HepG2 (cell line): ENCODE data around the gene SGCB. TPM values are rescaled to one million over a fixed set of nuclear protein-coding genes. Genes with fewer than 3 reads are reported as not detected.

ENCODE experiments used
- KAT2B ChIP-seq: fragments of 150-350 bp; IDR thresholded peaks from 2 replicates; pipeline ENCODE4 v1.6.1; 2014; ENCODE audit warnings: low read depth, low read length, borderline replicate concordance
- NFYC ChIP-seq: IDR thresholded peaks from 2 replicates; pipeline ENCODE4 v1.6.1; 2016; ENCODE audit warnings: missing genetic modification reagents, missing compliant biosample characterization
- NR2C2 ChIP-seq: sonication (generic); formaldehyde crosslinking; IDR thresholded peaks from 2 replicates; pipeline ENCODE4 v1.4.0; 2020; ENCODE audit warnings: missing genetic modification reagents, mild to moderate bottlenecking, moderate library complexity, borderline replicate concordance
- NR2F6 ChIP-seq, 2 experiments: IDR thresholded peaks; 2 replicates each; pipeline ENCODE4 v1.6.1; 2016; ENCODE audit warnings: antibody characterized with exemption in 1 of 2, mild to moderate bottlenecking in 1 of 2
- RORA ChIP-seq: sonication (generic); formaldehyde crosslinking; IDR thresholded peaks from 2 replicates; pipeline ENCODE4 v1.5.0; 2020; ENCODE audit warnings: mild to moderate bottlenecking, missing genetic modification reagents, moderate library complexity
- SCMH1 ChIP-seq: sonication (generic); formaldehyde crosslinking; IDR thresholded peaks from 2 replicates; pipeline ENCODE4 v1.9.0; 2021; ENCODE audit warnings: missing genetic modification reagents, mild to moderate bottlenecking, borderline replicate concordance
- THAP11 ChIP-seq: IDR thresholded peaks from 2 replicates; pipeline ENCODE4 v1.6.1; 2016; ENCODE audit warnings: missing biosample characterization, missing genetic modification reagents
- ZMYM2 ChIP-seq: sonication (generic); formaldehyde crosslinking; IDR thresholded peaks from 2 replicates; pipeline ENCODE4 v1.8.0; 2022; ENCODE audit warnings: mild to moderate bottlenecking, missing genetic modification reagents
- polyA plus RNA-seq, 8 experiments: library from polyadenylated mRNA; depleted of rRNA in 3 of 8; stranded (reverse) in 7 of 8; unstranded in 1 of 8; fragments of >200 nt; fragmentation: Illumina TruSeq in 4 of 8; extraction: Trizol in 4 of 8; gene quantifications; 2 replicates each; pipeline versions ENCODE4 v1.2.1 to v1.2.3, GENCODE V29; 2011 to 2016; ENCODE audit warnings: low read depth in 4 of 8, missing spikeins in 1 of 8, mixed read lengths in 1 of 8; ENCODE audit not compliant: insufficient read depth in 1 of 8
- total RNA-seq, 5 experiments: library from RNA; depleted of rRNA; stranded (reverse); fragments of >200 nt; fragmentation: Illumina TruSeq; extraction: Trizol; gene quantifications; 2 replicates each; pipeline ENCODE4 v1.2.3, GENCODE V29; 2016; ENCODE audit warnings: low read depth in 1 of 5
- TF ChIP-seq, protein P1 (sequence below): sonication (generic); formaldehyde crosslinking; IDR thresholded peaks from 2 replicates; pipeline ENCODE4 v1.4.0; 2020; ENCODE audit warnings: missing genetic modification reagents, borderline replicate concordance
- TF ChIP-seq, protein P2 (sequence below): sonication (generic); formaldehyde crosslinking; IDR thresholded peaks from 2 replicates; pipeline ENCODE4 v1.8.0; 2022; ENCODE audit warnings: mild to moderate bottlenecking, missing genetic modification reagents, moderate library complexity
- TF ChIP-seq, protein P3 (sequence below): sonication (generic); formaldehyde crosslinking; IDR thresholded peaks from 2 replicates; pipeline ENCODE4 v1.5.0; 2020; ENCODE audit warnings: mild to moderate bottlenecking, missing genetic modification reagents
- TF ChIP-seq, protein P4 (sequence below): IDR thresholded peaks from 2 replicates; pipeline ENCODE4 v1.6.1; 2016; ENCODE audit warnings: low read depth, borderline replicate concordance
- TF ChIP-seq, protein P5 (sequence below): IDR thresholded peaks from 2 replicates; pipeline ENCODE4 v1.6.1; 2016; ENCODE audit warnings: missing biosample characterization, missing genetic modification reagents, low read depth
- TF ChIP-seq, protein P6 (sequence below): sonication (generic); formaldehyde crosslinking; IDR thresholded peaks from 2 replicates; pipeline ENCODE4 v1.5.0; 2020; ENCODE audit warnings: mild to moderate bottlenecking, low read depth, missing genetic modification reagents, borderline replicate concordance
- TF ChIP-seq, protein P7 (sequence below): sonication (generic); formaldehyde crosslinking; IDR thresholded peaks from 2 replicates; pipeline ENCODE4 v1.8.0; 2022; ENCODE audit warnings: missing genetic modification reagents, mild to moderate bottlenecking, borderline replicate concordance
- TF ChIP-seq, protein P8 (sequence below): sonication (generic); formaldehyde crosslinking; IDR thresholded peaks from 2 replicates; pipeline ENCODE4 v1.5.0; 2020; ENCODE audit warnings: missing genetic modification reagents, mild to moderate bottlenecking, borderline replicate concordance
- TF ChIP-seq, protein P9 (sequence below): sonication (generic); formaldehyde crosslinking; IDR thresholded peaks from 2 replicates; pipeline ENCODE4 v1.5.0; 2020; ENCODE audit warnings: mild to moderate bottlenecking, missing genetic modification reagents

The SGCB gene
- total and polyA plus RNA-seq, 2 of the 13 experiments (the other 11 are each of a cell fraction or from before 2014, with no cell fraction given): 2.2 to 4.8 TPM

DNA sequence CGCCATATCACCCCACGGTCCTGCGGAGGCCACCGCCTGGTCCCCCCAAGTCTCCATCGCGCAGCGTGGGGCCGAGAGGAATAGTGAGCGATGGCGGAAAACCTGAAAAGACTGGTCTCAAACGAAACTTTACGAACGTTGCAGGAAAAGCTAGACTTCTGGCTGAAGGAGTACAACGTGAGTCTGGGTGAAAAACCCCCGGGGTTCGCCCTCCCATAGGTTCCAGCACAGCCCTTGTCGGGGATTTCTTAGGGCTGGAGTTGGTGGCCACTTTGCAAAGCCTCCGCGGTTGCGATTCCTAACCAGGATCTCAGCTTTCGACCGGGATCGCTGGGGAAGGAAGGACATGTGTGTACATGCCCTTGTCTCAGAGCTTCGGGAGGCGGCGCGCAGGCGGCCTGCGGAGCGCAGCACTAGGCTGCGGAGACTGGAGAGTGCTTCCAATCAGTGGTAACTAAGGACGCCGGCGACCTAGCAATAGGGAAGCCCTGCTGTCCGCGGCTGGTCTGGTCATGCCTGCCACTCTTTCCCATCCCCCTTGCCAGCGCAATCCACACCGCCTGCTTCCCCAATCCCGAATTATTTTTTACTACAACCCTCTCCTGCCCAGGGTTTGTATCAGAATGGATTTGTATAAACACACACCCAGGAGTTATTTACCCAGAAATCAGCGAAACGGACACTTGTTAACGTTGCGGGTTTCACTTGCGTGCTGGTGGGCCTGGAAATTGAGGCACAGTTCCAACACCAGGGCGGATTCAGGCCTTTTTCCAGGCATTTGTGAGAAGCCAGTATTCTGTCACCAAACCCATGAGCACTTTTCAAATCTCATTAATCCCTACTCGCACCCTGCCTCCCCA lies 13.7 kb upstream of the SGCB start (continued):
- TF ChIP-seq, protein P1, sequence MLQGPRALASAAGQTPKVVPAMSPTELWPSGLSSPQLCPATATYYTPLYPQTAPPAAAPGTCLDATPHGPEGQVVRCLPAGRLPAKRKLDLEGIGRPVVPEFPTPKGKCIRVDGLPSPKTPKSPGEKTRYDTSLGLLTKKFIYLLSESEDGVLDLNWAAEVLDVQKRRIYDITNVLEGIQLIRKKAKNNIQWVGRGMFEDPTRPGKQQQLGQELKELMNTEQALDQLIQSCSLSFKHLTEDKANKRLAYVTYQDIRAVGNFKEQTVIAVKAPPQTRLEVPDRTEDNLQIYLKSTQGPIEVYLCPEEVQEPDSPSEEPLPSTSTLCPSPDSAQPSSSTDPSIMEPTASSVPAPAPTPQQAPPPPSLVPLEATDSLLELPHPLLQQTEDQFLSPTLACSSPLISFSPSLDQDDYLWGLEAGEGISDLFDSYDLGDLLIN (CRISPR knock-in tag): no peak
- TF ChIP-seq, protein P2, sequence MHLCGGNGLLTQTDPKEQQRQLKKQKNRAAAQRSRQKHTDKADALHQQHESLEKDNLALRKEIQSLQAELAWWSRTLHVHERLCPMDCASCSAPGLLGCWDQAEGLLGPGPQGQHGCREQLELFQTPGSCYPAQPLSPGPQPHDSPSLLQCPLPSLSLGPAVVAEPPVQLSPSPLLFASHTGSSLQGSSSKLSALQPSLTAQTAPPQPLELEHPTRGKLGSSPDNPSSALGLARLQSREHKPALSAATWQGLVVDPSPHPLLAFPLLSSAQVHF (CRISPR knock-in tag): no peak
- TF ChIP-seq, protein P3, sequence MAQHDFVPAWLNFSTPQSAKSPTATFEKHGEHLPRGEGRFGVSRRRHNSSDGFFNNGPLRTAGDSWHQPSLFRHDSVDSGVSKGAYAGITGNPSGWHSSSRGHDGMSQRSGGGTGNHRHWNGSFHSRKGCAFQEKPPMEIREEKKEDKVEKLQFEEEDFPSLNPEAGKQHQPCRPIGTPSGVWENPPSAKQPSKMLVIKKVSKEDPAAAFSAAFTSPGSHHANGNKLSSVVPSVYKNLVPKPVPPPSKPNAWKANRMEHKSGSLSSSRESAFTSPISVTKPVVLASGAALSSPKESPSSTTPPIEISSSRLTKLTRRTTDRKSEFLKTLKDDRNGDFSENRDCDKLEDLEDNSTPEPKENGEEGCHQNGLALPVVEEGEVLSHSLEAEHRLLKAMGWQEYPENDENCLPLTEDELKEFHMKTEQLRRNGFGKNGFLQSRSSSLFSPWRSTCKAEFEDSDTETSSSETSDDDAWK (CRISPR knock-in tag): no peak
- TF ChIP-seq, protein P4, sequence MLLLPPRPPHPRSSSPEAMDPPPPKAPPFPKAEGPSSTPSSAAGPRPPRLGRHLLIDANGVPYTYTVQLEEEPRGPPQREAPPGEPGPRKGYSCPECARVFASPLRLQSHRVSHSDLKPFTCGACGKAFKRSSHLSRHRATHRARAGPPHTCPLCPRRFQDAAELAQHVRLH (CRISPR knock-in tag): no peak
- no peak for TF ChIP-seq SCMH1 (CRISPR knock-in tag)
- no peak for TF ChIP-seq NFYC (CRISPR knock-in tag)
- no peak for TF ChIP-seq NR2F6 (IDR thresholded peaks at IDR 0.05)
- no peak for TF ChIP-seq NR2F6 (CRISPR knock-in tag; IDR thresholded peaks at IDR 0.05)
- TF ChIP-seq, protein P5, sequence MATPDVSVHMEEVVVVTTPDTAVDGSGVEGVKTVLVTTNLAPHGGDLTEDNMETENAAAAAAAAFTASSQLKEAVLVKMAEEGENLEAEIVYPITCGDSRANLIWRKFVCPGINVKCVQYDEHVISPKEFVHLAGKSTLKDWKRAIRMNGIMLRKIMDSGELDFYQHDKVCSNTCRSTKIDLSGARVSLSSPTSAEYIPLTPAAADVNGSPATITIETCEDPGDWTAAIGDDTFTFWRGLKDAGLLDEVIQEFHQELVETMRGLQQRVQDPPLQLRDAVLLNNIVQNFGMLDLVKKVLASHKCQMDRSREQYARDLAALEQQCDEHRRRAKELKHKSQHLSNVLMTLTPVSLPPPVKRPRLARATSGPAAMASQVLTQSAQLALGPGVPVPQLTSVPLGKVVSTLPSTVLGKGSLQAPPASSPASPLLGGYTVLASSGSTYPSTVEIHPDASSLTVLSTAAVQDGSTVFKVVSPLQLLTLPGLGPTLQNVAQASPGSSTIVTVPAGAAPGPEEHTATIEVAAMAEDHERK: no peak
- no peak for TF ChIP-seq RORA (CRISPR knock-in tag)
- TF ChIP-seq, protein P6, sequence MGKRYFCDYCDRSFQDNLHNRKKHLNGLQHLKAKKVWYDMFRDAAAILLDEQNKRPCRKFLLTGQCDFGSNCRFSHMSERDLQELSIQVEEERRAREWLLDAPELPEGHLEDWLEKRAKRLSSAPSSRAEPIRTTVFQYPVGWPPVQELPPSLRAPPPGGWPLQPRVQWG (CRISPR knock-in tag): 0 out of 2 replicates have a peak, but pooled peaks have one; percentile 48
- no peak for TF ChIP-seq NR2C2 (CRISPR knock-in tag)
- TF ChIP-seq, protein P7, sequence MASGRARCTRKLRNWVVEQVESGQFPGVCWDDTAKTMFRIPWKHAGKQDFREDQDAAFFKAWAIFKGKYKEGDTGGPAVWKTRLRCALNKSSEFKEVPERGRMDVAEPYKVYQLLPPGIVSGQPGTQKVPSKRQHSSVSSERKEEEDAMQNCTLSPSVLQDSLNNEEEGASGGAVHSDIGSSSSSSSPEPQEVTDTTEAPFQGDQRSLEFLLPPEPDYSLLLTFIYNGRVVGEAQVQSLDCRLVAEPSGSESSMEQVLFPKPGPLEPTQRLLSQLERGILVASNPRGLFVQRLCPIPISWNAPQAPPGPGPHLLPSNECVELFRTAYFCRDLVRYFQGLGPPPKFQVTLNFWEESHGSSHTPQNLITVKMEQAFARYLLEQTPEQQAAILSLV (CRISPR knock-in tag): no peak
- 0 out of 2 replicates have a peak, but pooled peaks have one; percentile 34 for TF ChIP-seq ZMYM2 (CRISPR knock-in tag)
- TF ChIP-seq KAT2B: no peak
- TF ChIP-seq, protein P8, sequence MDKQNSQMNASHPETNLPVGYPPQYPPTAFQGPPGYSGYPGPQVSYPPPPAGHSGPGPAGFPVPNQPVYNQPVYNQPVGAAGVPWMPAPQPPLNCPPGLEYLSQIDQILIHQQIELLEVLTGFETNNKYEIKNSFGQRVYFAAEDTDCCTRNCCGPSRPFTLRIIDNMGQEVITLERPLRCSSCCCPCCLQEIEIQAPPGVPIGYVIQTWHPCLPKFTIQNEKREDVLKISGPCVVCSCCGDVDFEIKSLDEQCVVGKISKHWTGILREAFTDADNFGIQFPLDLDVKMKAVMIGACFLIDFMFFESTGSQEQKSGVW (CRISPR knock-in tag): no peak
- no peak for TF ChIP-seq THAP11 (CRISPR knock-in tag)
- TF ChIP-seq, protein P9, sequence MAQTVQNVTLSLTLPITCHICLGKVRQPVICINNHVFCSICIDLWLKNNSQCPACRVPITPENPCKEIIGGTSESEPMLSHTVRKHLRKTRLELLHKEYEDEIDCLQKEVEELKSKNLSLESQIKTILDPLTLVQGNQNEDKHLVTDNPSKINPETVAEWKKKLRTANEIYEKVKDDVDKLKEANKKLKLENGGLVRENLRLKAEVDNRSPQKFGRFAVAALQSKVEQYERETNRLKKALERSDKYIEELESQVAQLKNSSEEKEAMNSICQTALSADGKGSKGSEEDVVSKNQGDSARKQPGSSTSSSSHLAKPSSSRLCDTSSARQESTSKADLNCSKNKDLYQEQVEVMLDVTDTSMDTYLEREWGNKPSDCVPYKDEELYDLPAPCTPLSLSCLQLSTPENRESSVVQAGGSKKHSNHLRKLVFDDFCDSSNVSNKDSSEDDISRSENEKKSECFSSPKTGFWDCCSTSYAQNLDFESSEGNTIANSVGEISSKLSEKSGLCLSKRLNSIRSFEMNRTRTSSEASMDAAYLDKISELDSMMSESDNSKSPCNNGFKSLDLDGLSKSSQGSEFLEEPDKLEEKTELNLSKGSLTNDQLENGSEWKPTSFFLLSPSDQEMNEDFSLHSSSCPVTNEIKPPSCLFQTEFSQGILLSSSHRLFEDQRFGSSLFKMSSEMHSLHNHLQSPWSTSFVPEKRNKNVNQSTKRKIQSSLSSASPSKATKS: no peak
